HepG2 (cell line): ENCODE results near the gene DDX59. TPM values are rescaled to one million over a fixed set of nuclear protein-coding genes. Genes with fewer than 3 reads are reported as not detected.

Experiments
- AHR ChIP-seq: IDR thresholded peaks from 2 replicates; pipeline ENCODE4 v1.6.1; 2018; ENCODE audit warnings: missing genetic modification reagents, missing compliant biosample characterization
- DBP ChIP-seq: sonication (generic); formaldehyde crosslinking; IDR thresholded peaks from 2 replicates; pipeline ENCODE4 v1.4.0; 2020; ENCODE audit warnings: missing genetic modification reagents; ENCODE audit errors: not compliant biosample characterization
- HNF4G ChIP-seq, 2 experiments: sonication (generic) in 1 of 2; formaldehyde crosslinking in 1 of 2; IDR thresholded peaks; 2 replicates each; pipeline versions ENCODE4 v1.4.0 to v1.6.1; 2011 to 2020; ENCODE audit warnings: borderline replicate concordance in 2 of 2, low read depth in 2 of 2, mild to moderate bottlenecking in 2 of 2, low read length in 1 of 2, missing genetic modification reagents in 1 of 2, moderate library complexity in 1 of 2
- IRF2 ChIP-seq: IDR thresholded peaks from 2 replicates; pipeline ENCODE4 v1.6.1; 2018; ENCODE audit warnings: missing genetic modification reagents, missing compliant biosample characterization
- KLF6 ChIP-seq: IDR thresholded peaks from 2 replicates; pipeline ENCODE4 v1.8.0; 2016; ENCODE audit warnings: missing biosample characterization, missing genetic modification reagents
- MXD1 ChIP-seq: sonication (generic); formaldehyde crosslinking; IDR thresholded peaks from 2 replicates; pipeline ENCODE4 v1.4.0; 2020; ENCODE audit warnings: mild to moderate bottlenecking, missing genetic modification reagents
- NFYB ChIP-seq: sonication (generic); formaldehyde crosslinking; IDR thresholded peaks from 2 replicates; pipeline ENCODE4 v1.4.0; 2020; ENCODE audit warnings: missing genetic modification reagents
- NPAS2 ChIP-seq: sonication (generic); formaldehyde crosslinking; IDR thresholded peaks from 2 replicates; pipeline ENCODE4 v1.8.0; 2022; ENCODE audit warnings: mild to moderate bottlenecking, missing genetic modification reagents, borderline replicate concordance
- NR2F1 ChIP-seq, 2 experiments: fragments of 450-650 bp in 1 of 2; formaldehyde crosslinking in 1 of 2; IDR thresholded peaks; 2 replicates each; pipeline versions ENCODE4 v1.5.0 to v1.6.1; 2016 to 2020; ENCODE audit warnings: mild to moderate bottlenecking in 1 of 2, missing compliant biosample characterization in 1 of 2, missing genetic modification reagents in 1 of 2, moderate library complexity in 1 of 2
- PCBP2 ChIP-seq: fragments of 200-400 bp; formaldehyde crosslinking; optimal IDR thresholded peaks from 2 replicates; pipeline ENCODE3; 2018; ENCODE audit warnings: low read length, low read depth; ENCODE audit not compliant: poor library complexity, severe bottlenecking
- PITX1 ChIP-seq: sonication (generic); formaldehyde crosslinking; IDR thresholded peaks from 2 replicates; pipeline ENCODE4 v1.5.1; 2020; ENCODE audit warnings: mild to moderate bottlenecking, missing genetic modification reagents
- PLRG1 ChIP-seq: fragments of 450-650 bp; conservative IDR thresholded peaks from 2 replicates; pipeline ENCODE4 v1.6.1; 2016
- POLR2AphosphoS2 ChIP-seq: IDR thresholded peaks from 2 replicates; pipeline ENCODE4 v1.6.1; 2011; ENCODE audit warnings: low read depth, low read length, improper control_type of control experiment
- SMARCC2 ChIP-seq: fragments of 450-650 bp; IDR thresholded peaks from 2 replicates; pipeline ENCODE4 v1.6.1; 2017; ENCODE audit warnings: antibody characterized with exemption, mild to moderate bottlenecking
- SRSF4 ChIP-seq: fragments of 200-400 bp; formaldehyde crosslinking; IDR thresholded peaks from one replicate; pipeline ENCODE4 v1.6.1; 2018; ENCODE audit warnings: mild to moderate bottlenecking, low read depth, low read length, moderate library complexity; ENCODE audit not compliant: poor library complexity, severe bottlenecking
- SUZ12 ChIP-seq: fragments of 150-350 bp; IDR thresholded peaks from 2 replicates; pipeline ENCODE4 v1.6.1; 2014; ENCODE audit warnings: low read depth, low read length
- ZBTB25 ChIP-seq: IDR thresholded peaks from 2 replicates; pipeline ENCODE4 v1.6.1; 2018; ENCODE audit warnings: missing genetic modification reagents
- ZNF274 ChIP-seq: sonication (generic); formaldehyde crosslinking; IDR thresholded peaks from 2 replicates; pipeline ENCODE4 v1.5.1; 2020; ENCODE audit warnings: mild to moderate bottlenecking, missing genetic modification reagents
- ZNF296 ChIP-seq: sonication (generic); formaldehyde crosslinking; conservative IDR thresholded peaks from 2 replicates; pipeline ENCODE4 v1.5.0; 2020; ENCODE audit warnings: mild to moderate bottlenecking, missing genetic modification reagents
- ZNF446 ChIP-seq: sonication (generic); formaldehyde crosslinking; IDR thresholded peaks from 2 replicates; pipeline ENCODE4 v1.5.0; 2020; ENCODE audit warnings: mild to moderate bottlenecking, missing genetic modification reagents
- ZNF496 ChIP-seq: sonication (generic); formaldehyde crosslinking; IDR thresholded peaks from 2 replicates; pipeline ENCODE4 v1.8.1; 2023; ENCODE audit warnings: mild to moderate bottlenecking, moderate library complexity, missing genetic modification reagents; ENCODE audit not compliant: insufficient replicate concordance
- ZNF605 ChIP-seq: sonication (generic); formaldehyde crosslinking; IDR thresholded peaks from 2 replicates; pipeline ENCODE4 v1.8.0; 2022; ENCODE audit warnings: mild to moderate bottlenecking, missing genetic modification reagents
- ZSCAN25 ChIP-seq: sonication (generic); formaldehyde crosslinking; IDR thresholded peaks from 2 replicates; pipeline ENCODE4 v1.8.0; 2022; ENCODE audit warnings: mild to moderate bottlenecking, missing genetic modification reagents
- polyA plus RNA-seq, 8 experiments: library from polyadenylated mRNA; depleted of rRNA in 3 of 8; stranded (reverse) in 7 of 8; unstranded in 1 of 8; fragments of >200 nt; fragmentation: Illumina TruSeq in 4 of 8; extraction: Trizol in 4 of 8; gene quantifications; 2 replicates each; pipeline versions ENCODE4 v1.2.1 to v1.2.3, GENCODE V29; 2011 to 2016; ENCODE audit warnings: low read depth in 4 of 8, missing spikeins in 1 of 8, mixed read lengths in 1 of 8; ENCODE audit not compliant: insufficient read depth in 1 of 8
- total RNA-seq, 5 experiments: library from RNA; depleted of rRNA; stranded (reverse); fragments of >200 nt; fragmentation: Illumina TruSeq; extraction: Trizol; gene quantifications; 2 replicates each; pipeline ENCODE4 v1.2.3, GENCODE V29; 2016; ENCODE audit warnings: low read depth in 1 of 5
- TF ChIP-seq, protein P1 (sequence below): sonication (generic); formaldehyde crosslinking; IDR thresholded peaks from 2 replicates; pipeline ENCODE4 v1.4.0; 2020; ENCODE audit warnings: mild to moderate bottlenecking, missing genetic modification reagents
- TF ChIP-seq, protein P2 (sequence below): sonication (generic); formaldehyde crosslinking; IDR thresholded peaks from 2 replicates; pipeline ENCODE4 v1.8.1; 2023; ENCODE audit warnings: missing genetic modification reagents, mild to moderate bottlenecking, borderline replicate concordance

DDX59 gene
- total and polyA plus RNA-seq, 2 of the 13 experiments (the other 11 are each of a cell fraction or from before 2014, with no cell fraction given) = 12.1 to 14.8 TPM

- TF ChIP-seq, protein P1, sequence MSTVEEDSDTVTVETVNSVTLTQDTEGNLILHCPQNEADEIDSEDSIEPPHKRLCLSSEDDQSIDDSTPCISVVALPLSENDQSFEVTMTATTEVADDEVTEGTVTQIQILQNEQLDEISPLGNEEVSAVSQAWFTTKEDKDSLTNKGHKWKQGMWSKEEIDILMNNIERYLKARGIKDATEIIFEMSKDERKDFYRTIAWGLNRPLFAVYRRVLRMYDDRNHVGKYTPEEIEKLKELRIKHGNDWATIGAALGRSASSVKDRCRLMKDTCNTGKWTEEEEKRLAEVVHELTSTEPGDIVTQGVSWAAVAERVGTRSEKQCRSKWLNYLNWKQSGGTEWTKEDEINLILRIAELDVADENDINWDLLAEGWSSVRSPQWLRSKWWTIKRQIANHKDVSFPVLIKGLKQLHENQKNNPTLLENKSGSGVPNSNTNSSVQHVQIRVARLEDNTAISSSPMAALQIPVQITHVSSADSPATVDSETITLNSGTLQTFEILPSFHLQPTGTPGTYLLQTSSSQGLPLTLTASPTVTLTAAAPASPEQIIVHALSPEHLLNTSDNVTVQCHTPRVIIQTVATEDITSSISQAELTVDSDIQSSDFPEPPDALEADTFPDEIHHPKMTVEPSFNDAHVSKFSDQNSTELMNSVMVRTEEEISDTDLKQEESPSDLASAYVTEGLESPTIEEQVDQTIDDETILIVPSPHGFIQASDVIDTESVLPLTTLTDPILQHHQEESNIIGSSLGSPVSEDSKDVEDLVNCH (CRISPR knock-in tag) = no peak
- TF ChIP-seq IRF2 = peak; percentile 26; the same call in 1 of the 2 replicates
- TF ChIP-seq KLF6 (CRISPR knock-in tag) = no peak
- peak; percentile 63; the same call in 1 of the 2 replicates for TF ChIP-seq ZNF605 (CRISPR knock-in tag)
- no peak for TF ChIP-seq NPAS2 (CRISPR knock-in tag)
- TF ChIP-seq SUZ12 = no peak
- no peak for TF ChIP-seq PITX1 (CRISPR knock-in tag)
- no peak for TF ChIP-seq PCBP2
- TF ChIP-seq MXD1 (CRISPR knock-in tag) = peak; percentile 20; the same call in 1 of the 2 replicates
- no peak for TF ChIP-seq SMARCC2
- TF ChIP-seq ZSCAN25 = no peak
- no peak for TF ChIP-seq ZNF446
- TF ChIP-seq ZNF296 (CRISPR knock-in tag) = no peak
- TF ChIP-seq ZNF496 = no peak
- TF ChIP-seq AHR = no peak
- TF ChIP-seq ZNF274 (CRISPR knock-in tag) = peak; percentile 68; the same call in 1 of the 2 replicates
- peak; percentile 34; the same call in 1 of the 2 replicates for TF ChIP-seq ZBTB25 (CRISPR knock-in tag)
- no peak for TF ChIP-seq HNF4G (IDR thresholded peaks at IDR 0.05; ENCODE audit: borderline replicate concordance, low read depth, low read length)
- TF ChIP-seq HNF4G (CRISPR knock-in tag; IDR thresholded peaks at IDR 0.05; ENCODE audit: borderline replicate concordance, low read depth) = no peak
- TF ChIP-seq PLRG1 = no peak
- TF ChIP-seq NFYB = peak; percentile 99
- TF ChIP-seq DBP (CRISPR knock-in tag) = no peak
- TF ChIP-seq POLR2AphosphoS2 = no peak
- TF ChIP-seq SRSF4 = no peak
- no peak for TF ChIP-seq NR2F1 (CRISPR knock-in tag; IDR thresholded peaks at IDR 0.05)
- TF ChIP-seq, protein P2, sequence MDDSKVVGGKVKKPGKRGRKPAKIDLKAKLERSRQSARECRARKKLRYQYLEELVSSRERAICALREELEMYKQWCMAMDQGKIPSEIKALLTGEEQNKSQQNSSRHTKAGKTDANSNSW (CRISPR knock-in tag) = no peak; the same call in 1 of the 2 replicates
Observed at GRCh38 chr1:200620273-200621131, 49.2 kb downstream of the DDX59 start, which contains the start of gene KIF14 (continued).
